SKM-1 (cell line): ENCODE measurements around the gene OR4D11.
"Not testable (repeated sequence)": the region's sequence is repeated elsewhere in the genome, so short reads cannot be mapped to it uniquely, and the experiment has no call there.

Experiments used
- DNase-seq: peaks from one replicate; lab custom pipeline; 2025; ENCODE audit not compliant: unreplicated experiment; lab: John Stamatoyannopoulos, UW

OR4D11 gene

DNA sequence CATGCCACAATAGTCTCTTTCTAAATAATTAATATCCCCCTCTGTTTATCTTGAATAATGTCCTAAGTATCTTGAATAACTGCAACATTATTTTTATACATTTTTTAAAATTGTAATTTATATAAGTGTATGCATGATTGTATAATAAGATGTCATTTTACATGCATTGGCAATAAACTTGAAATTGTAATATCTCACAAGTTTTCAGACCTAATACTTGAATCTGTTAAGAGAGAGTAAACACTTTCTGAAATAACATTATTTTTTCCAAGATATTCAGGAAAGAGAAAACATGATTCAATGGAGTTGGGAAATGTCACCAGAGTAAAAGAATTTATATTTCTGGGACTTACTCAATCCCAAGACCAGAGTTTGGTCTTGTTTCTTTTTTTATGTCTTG, at the start of gene OR4D11:
TSS of gene OR4D11 (plus strand) at position 301 of the 400 bp plus-strand sequence. CDS start at position 301, 0 bp downstream.
- no peak for DNase-seq

DNA sequence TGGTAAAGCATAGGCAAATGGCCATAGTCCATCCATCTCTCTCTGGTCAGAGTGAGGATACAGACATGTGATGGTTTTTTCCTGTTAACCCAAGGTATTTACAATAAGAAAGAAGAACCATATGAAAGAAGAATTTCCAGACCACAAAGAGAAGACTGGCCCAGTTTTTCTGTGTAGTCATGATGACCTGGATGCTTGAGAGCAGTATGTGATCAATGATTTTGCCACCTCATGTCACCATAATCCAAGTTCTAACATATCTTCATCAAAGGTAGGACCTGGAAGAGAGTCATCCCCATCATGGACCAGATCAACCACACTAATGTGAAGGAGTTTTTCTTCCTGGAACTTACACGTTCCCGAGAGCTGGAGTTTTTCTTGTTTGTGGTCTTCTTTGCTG, 46.7 kb upstream of the OR4D11 start, which contains the start of gene OR4D6:
TSS of gene OR4D6 (plus strand) at position 301 of the 400 bp plus-strand sequence. CDS start at position 301, 0 bp downstream.
- DNase-seq, result no peak

GRCh38 chr11:59459916-59460315, 43.5 kb upstream of the OR4D11 start:
- no peak for DNase-seq

DNA sequence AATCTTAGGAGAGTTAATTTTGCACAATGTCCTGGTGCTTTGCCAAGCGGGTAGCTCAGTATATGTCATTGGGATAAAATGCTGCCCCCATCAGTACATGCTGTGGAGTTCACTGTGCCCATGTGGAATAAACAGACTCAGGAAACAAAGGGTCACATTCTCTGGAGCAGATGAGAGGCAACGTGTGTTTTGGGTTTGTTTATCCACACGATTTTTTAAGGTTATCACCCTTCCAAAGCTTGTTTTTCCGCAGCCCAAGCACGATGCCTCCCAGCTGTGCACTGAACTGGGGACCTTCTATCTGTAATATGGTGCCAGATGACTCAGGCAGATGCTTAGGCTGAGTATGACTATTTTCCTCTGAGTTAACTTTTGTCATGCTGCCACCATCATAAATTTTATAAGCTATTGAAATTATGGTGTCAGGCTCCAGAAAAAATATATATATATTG, 40.2 kb upstream of the OR4D11 start:
- DNase-seq, result no peak

GRCh38 chr11:59473015-59473414, 30.4 kb upstream of the OR4D11 start, which contains the start of gene OR4D10:
OR4D10 (plus strand) TSS chr11:59473315; CDS start chr11:59477430, 4,115 bp downstream.
- no peak for DNase-seq

- DNase-seq, result no peak
Observed at GRCh38 chr11:59475176-59475575, 28.2 kb upstream of the OR4D11 start.

DNA sequence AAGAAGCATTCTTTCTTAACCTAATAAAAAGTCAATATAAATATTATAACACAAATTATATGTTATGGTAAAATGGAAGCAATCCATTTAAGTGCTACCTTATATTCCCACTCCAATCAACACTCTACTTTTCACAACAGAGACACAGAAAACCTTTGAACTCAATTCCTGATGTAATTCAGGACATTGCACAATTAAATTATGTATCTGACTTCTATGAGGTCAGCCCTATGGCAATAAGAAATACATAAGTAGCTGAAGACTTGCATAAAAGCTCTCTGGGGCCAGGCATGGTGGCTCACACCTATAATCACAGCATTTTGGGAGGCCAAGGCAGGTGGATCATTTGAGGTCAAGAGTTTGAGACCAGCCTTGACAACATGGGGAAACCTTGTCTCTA, 23.5 kb upstream of the OR4D11 start:
- DNase-seq, result no peak

DNA sequence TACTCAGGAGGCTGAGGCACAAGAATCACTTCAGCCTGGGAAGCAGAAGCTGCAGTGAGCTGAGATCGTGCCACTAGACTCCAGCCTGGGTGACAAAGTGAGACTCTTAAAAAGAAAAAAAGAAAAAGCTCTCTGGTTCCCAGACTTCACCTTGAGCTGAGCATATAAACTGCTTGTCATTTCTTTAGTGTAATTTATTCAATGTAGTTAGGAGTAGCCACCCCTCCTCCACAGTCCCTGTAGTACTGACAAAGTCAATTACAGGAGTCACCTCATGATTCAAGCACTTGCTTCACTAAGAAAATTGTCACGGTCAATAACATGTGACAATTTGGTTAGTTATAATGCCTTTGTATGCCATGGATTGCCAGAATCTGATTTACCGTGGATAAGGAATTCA, 23.0 kb upstream of the OR4D11 start:
- DNase-seq, result no peak

DNA sequence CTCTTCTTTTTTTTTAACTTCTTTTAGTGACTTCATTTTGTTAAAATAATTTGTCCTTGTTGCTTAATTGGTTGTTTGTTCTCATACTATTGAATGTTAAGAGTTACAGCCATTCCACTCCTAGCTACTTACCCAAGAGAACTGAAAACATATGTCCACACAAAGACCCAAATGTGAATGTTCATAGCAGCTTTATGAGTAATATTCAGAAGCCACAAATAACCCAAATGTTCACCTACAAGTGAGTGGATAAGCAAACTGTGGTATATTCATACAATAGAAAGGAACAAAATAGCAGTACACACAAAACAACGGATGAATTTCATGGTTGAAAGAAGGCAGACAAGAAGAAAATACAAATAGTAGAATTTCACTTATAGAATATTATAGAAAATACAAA, 1.4 kb upstream of the OR4D11 start:
- DNase-seq, result no peak

DNA sequence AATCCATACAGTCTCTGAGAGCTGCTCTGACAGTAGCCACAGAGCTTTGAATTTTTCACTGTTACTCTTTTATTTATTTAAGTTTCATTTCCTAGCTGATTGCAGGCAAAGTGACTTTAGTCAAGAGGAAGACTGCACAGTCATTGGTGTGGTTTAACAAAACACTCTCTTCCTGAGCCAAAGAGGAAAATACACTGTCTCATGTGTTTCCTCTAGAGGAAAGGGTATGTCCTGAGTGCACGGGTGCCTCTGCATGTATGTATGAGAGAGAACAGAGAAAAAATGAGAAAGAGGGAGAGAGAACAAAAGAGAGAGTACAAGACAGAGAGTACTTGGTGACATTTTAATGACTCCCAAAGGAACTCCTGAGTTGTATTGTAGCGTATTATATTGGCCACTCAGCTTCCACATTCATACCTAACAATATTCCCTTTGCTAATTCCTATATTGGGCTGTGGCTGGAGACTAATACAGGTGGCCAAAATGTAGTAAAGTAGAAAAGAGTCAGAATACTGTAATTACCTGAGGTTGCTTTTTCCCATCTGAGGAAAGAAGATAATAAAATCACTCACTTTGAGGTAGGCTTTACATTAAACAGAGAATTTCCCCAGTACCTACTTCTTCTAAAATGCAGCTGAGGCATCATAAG, 7.7 kb downstream of the OR4D11 start, which contains the start of gene OR4D9:
TSS of gene OR4D9 (plus strand) at position 599 of the 649 bp plus-strand sequence. CDS start 3,374 bp downstream, outside the sequence.
- peak; percentile 43 for DNase-seq

GRCh38 chr11:59511675-59512074, 8.3 kb downstream of the OR4D11 start:
- DNase-seq, result no peak

- DNase-seq, result not testable (repeated sequence)
Observed at GRCh38 chr11:59520139-59520538, 16.8 kb downstream of the OR4D11 start.

- no peak for DNase-seq
Observed at GRCh38 chr11:59520741-59521140, 17.4 kb downstream of the OR4D11 start.

DNA sequence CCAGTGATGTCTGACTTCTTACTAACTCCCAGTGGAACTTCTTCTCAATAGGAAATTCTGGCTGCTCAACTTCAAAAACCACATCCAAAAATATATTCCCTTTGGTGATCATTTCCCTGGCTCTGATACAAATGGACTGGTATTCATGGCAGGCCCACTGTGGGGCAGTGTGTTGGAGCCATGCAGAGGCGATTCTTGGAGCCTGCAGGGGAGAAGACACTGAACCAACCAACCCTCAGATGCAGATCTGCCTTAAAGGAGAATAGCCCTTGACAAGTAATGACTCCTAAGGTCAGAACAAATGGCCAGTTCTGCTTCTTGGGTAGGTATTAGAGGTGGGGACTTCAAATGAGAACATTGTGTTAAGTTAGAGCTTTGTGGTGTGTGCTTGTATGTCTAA, 20.2 kb downstream of the OR4D11 start:
- DNase-seq, result no peak

DNA sequence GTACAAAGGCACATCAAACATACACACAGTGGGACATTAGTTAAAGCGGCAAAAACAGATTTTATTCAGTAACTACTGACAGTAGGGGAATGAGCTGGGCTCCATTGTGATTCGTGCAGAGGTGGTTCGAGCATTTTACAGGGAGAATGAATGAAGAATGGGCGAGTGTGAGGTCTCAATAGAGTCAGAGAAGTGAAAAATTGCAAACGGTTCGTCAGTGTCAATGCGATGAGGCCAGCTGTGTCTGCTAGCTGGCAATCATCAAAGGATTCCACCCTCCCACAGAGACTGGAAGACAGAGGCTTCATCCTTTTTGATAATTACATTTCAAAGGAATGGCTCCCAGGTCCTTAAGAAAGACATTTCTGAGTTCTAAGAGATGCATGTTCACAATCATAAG, 25.3 kb downstream of the OR4D11 start:
- no peak for DNase-seq

GRCh38 chr11:59532620-59533019, 29.2 kb downstream of the OR4D11 start:
- DNase-seq, result no peak

DNA sequence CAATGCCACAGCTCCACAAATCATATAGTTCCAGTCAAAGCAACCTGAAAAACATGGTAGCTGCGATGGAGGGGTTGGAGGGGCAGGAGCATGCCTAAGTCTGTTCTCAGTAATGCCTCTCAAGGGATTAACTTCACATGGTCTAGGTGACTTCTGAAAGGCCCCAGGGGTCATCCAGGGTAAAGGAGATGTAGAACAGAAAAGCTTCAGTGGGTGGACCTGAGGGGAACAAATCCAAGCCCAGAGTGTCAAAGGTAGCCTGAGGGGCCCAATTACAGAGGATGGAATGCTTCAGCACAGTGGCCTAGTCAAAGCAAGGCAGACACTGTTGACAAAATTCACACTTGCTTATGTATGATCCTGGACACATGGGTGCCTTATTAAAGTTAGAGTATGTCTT, 31.3 kb downstream of the OR4D11 start:
- no peak for DNase-seq

- no peak for DNase-seq
Observed at GRCh38 chr11:59542142-59542810, 38.9 kb downstream of the OR4D11 start.

DNA sequence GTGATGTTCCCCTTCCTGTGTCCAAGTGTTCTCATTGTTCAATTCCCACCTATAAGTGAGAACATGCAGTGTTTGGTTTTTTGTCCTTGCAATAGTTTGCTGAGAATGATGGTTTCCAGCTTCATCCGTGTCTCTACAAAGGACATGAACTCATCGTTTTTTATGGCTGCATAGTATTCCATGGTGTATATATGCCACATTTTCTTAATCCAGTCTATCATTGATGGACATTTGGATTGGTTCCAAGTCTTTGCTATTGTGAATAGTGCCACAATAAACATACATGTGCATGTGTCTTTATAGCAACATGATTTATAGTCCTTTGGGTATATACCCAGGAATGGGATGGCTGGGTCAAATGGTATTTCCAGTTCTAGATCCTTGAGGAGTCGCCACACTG, 40.3 kb downstream of the OR4D11 start:
- DNase-seq, result not testable (repeated sequence)

DNA sequence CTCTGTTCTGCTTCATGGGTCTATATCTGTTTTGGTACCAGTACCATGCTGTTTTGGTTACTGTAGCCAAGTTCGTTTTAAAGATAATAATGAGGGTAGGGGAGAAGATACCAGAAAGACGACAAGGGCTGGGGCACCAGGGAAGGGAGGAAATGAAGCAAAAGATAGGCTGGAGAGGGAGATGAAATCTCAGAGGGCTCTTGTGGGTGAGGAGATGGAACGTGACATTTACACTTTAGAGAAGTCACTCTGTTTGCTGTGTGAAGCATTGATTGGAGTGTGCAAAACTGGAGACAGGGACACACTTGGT, 41.4 kb downstream of the OR4D11 start:
- DNase-seq, result no peak

DNA sequence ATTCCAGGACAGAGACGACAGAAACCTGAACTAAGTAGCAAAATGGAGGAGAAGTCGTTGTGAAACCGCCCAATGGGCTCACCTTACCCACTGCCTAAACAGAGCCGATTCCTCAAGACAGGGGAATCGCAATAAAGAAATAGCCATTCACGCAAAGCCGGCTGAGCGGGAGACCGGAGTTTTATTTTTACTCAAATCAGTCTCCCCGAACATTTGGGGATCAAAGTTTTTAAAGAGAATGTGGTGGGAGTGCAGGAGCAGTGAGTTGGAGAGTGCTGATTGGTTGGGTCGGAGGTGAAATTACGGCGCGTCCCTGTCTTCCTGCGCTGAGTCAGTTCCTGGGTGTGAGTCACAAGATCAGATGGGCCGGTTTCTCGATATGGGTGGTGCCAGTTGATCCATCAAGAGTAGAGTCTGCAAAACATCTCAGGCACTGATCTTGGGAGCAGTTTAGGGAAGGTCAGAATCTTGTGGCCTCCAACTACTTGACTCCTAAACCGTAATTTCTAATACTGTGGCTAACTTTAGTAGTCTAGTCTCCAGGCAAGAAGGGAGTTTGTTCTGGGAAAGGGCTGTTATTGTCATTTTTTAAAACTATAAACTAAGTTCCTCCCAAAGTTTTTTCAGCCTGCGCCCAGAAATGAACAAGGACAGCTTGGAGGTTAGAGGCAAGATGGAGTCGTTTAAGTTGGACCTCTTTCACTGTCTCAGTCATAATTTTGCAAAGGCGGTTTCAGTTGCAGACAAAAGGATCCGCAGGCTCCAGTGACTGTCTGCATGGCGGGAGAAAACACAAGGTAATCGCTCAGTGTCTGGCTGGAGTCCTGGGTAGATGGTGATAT, 42.0 kb downstream of the OR4D11 start:
- DNase-seq, result no peak
